HUES6 (cell line): ENCODE data around the gene OSBPL1A.

Experiments
- H3K27ac ChIP-seq: 2 replicates; pipeline ENCODE4 v1.7.0; 2013; ENCODE audit warnings: low read depth, mild to moderate bottlenecking, low read length, inconsistent platforms
- H3K27me3 ChIP-seq: 2 replicates; pipeline ENCODE4 v1.6.1; 2013; ENCODE audit warnings: low read length; ENCODE audit not compliant: control insufficient read depth, insufficient read depth
- H3K36me3 ChIP-seq: 2 replicates; pipeline ENCODE4 v1.6.1; 2013; ENCODE audit warnings: low read length; ENCODE audit not compliant: control insufficient read depth, insufficient read depth
- H3K4me1 ChIP-seq: 2 replicates; pipeline ENCODE4 v1.6.1; 2013; ENCODE audit warnings: low read length; ENCODE audit not compliant: control insufficient read depth, insufficient read depth
- H3K4me3 ChIP-seq: 2 replicates; pipeline ENCODE4 v1.5.1; 2013; ENCODE audit warnings: low read depth, low read length
- H3K9ac ChIP-seq: one replicate; pipeline ENCODE4 v1.6.1; 2013; ENCODE audit warnings: mild to moderate bottlenecking, low read length
- H3K9me3 ChIP-seq: 2 replicates; pipeline ENCODE4 v1.6.1; 2013; ENCODE audit warnings: low read depth, low read length; ENCODE audit not compliant: control insufficient read depth, insufficient read depth

Gene OSBPL1A

DNA sequence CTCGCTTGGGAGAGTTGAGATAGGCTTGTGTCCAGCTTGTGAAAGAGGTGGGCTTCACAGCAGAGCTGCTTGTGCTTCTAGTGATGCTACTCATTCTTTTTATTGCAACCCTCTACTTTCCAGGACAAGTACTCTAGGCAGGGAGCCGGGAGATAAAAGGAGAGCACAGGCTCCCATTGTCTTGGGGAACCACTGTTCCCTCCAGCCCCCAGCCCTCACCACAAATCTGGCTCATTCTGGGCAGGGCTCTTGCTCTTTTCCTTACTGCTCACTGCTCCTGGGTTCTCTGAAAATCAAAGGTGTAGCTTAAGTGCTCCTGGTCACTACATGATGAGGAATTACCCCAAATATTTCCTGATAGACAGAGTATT is 177.3 kb downstream of the OSBPL1A start:
- no peaks in the 10 kb centered on the region for H3K36me3 ChIP-seq
- H3K27me3 ChIP-seq, result no peaks in the 10 kb centered on the region
- no peak overlapping the region for H3K27ac ChIP-seq
- H3K4me1 ChIP-seq, result peaks cover 7% of the 10 kb centered on the region; the same call in 1 of the 2 replicates
- no peak overlapping the region for H3K9ac ChIP-seq
- no peak overlapping the region for H3K4me3 ChIP-seq
- H3K9me3 ChIP-seq, result no peaks in the 10 kb centered on the region

DNA sequence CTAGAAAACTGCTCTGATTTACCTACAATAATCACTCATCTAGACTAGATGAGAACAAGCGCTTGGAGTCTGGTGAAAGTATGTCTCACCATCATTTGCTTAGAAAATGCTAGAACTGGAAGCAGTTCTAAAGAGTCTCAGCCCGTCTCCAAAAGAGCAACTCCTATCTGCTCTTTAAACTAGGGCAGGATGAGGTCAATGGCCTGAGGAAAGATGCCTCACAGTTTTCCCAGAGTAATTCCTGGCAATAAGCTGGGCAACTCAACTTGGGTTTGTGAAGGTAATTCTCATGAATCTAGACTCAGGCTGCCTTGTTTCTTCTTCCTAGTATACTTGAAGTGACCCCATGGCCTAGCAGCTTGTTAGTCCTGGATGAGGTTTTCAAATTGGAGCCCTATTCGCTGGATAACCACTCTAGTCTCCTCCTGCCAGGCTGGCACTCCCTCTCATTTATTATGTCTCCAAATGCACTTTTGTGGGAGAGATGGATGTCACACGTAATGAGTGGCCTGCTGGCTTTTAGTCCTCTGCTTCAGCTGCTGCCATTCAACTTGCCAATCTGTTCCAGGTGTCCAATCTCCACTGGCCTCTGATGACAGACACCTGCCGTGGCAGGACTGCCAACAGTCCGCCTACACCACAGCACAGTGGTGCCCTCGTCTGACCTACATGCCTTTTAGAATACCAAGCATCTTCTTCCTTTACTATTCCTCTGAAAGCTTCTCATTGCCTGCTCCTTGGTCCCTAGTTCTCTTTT is 177.9 kb downstream of the OSBPL1A start:
- no peak overlapping the region for H3K4me3 ChIP-seq
- no peaks in the 10 kb centered on the region for H3K27me3 ChIP-seq
- H3K9me3 ChIP-seq, result no peaks in the 10 kb centered on the region
- H3K36me3 ChIP-seq, result no peaks in the 10 kb centered on the region
- peaks cover 7% of the 10 kb centered on the region; the same call in 1 of the 2 replicates for H3K4me1 ChIP-seq
- H3K9ac ChIP-seq, result no peak overlapping the region
- H3K27ac ChIP-seq, result no peak overlapping the region

DNA sequence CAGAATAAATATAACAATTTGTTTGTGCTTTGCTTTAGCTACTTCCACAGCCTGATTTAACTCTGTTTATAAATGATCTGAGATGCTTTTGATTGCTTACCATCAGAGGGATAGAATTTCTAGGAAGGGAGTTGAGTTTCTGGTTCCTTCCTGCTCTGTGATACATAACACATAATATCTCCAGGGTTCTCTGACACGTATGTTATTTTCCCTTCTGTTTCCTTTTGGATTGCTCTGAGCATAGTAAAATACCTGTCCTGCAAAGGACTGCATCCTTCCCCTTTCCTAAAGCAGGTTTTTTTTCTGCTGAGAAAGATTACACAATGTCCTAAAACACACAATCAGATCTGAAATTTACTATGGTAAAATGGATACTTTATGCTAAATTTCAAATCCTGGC is 182.7 kb downstream of the OSBPL1A start:
- no peaks in the 10 kb centered on the region for H3K36me3 ChIP-seq
- H3K4me3 ChIP-seq, result no peak overlapping the region
- H3K27me3 ChIP-seq, result no peaks in the 10 kb centered on the region
- H3K27ac ChIP-seq, result no peak overlapping the region
- H3K9me3 ChIP-seq, result no peaks in the 10 kb centered on the region
- H3K9ac ChIP-seq, result no peak overlapping the region
- peaks cover 6% of the 10 kb centered on the region for H3K4me1 ChIP-seq

DNA sequence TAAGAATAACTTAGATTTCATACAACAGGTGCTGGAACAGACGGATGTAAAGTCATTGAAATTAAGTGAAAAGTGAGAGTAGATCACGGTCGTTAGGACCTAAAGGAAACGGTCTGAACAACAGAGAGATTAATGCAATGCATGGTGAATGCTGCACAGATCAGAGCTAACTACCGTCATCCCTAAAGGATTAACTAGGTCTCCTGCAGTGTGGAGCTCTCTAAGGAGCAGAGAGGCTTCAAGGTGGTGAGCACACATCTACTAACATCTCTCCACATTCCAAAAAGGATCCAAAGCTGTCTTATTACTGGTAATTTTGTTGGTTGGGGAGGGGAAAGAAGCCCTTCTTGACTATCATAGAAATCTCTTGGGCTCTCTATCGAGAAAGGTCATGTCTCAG is 183.5 kb downstream of the OSBPL1A start:
- Histone ChIP-seq H3K36me3 (no peaks in the 10 kb centered on the region), H3K27ac (no peak overlapping the region), H3K9me3 (no peaks in the 10 kb centered on the region), H3K27me3 (no peaks in the 10 kb centered on the region), H3K4me1 (peaks cover 6% of the 10 kb centered on the region), H3K4me3 (no peak overlapping the region), H3K9ac (no peak overlapping the region)

DNA sequence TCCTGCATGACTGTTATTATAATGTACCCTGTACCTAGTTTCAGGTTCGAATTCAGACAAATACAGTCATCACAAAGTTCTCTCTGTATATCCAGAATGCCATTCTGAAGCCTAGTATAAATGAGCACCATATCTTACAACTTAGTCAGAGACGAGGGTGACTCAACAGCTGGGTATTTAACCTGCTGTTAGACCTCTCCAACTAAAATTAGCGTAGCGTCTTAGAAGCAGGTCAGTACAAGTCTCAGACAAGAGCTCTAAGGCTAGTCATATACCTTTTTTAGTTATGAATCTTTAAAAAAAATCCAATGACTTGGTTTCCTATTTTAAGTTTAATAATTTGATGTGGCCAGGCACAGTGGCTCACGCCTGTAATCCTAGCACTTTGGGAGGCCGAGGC is 184.7 kb downstream of the OSBPL1A start:
- peaks cover 11% of the 10 kb centered on the region for H3K4me1 ChIP-seq
- H3K4me3 ChIP-seq, result no peak overlapping the region
- no peaks in the 10 kb centered on the region for H3K27me3 ChIP-seq
- H3K27ac ChIP-seq, result no peak overlapping the region
- no peaks in the 10 kb centered on the region for H3K36me3 ChIP-seq
- H3K9me3 ChIP-seq, result no peaks in the 10 kb centered on the region
- H3K9ac ChIP-seq, result no peak overlapping the region

DNA sequence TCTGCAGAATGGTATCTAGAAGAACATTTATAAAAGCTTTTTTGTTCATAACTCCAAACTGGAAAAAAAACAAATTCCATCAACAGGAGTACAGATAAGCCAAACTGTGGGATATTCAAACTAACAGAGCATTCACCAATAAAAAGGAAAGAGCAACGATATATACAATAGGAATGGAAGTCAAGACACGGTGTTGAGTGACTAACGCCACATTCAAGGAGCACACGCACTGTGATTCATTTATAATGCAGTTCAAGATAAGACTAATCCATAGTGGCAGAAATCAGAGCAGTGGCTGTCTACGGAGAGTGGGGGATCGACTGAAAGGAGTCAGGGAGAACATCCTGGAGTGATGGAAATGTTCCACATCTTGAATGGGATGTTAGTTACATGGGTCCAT is 188.1 kb downstream of the OSBPL1A start:
- Histone ChIP-seq H3K9me3 (no peaks in the 10 kb centered on the region), H3K9ac (no peak overlapping the region), H3K27ac (no peak overlapping the region), H3K4me1 (peaks cover 11% of the 10 kb centered on the region), H3K36me3 (no peaks in the 10 kb centered on the region), H3K27me3 (no peaks in the 10 kb centered on the region), H3K4me3 (no peak overlapping the region)

DNA sequence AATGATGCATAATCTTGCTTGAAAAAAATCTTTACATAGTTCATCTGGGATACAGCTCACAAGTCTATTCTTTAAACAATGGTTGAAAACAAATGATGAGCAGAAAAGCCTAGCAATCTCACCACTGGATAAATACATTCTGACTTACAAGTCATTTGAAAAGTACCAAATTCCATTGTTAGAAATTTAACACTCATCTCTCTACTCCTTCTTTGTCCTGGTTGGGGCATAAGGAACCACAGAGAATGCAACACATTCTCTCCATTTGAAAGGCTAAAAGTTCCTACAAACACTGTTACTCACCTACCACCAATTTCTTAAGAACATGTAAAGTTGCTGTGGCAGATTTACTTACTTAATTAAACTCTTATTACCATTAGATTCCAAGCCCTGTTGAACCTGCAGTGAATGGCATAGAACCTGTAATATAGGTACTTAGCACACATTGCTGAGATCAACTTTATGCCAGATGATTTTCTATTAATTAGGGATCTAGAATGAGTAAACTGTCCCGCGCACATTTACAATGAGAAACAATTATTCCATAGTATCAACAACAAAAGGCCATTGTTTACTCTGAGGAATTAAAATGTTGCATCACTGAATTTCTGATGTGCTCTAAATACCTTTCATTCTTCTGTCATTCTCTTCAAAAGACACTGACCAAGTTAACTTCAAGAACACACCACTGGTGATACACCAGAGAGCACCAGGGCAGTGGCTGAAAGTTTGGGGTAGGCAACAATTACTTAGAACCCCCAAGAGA is 189.2 kb downstream of the OSBPL1A start:
- Histone ChIP-seq H3K4me3 (no peak overlapping the region), H3K36me3 (no peaks in the 10 kb centered on the region), H3K27ac (peak overlapping the region; percentile 46; the same call in 1 of the 2 replicates), H3K27me3 (no peaks in the 10 kb centered on the region), H3K4me1 (peaks cover 6% of the 10 kb centered on the region), H3K9me3 (no peaks in the 10 kb centered on the region), H3K9ac (no peak overlapping the region)

DNA sequence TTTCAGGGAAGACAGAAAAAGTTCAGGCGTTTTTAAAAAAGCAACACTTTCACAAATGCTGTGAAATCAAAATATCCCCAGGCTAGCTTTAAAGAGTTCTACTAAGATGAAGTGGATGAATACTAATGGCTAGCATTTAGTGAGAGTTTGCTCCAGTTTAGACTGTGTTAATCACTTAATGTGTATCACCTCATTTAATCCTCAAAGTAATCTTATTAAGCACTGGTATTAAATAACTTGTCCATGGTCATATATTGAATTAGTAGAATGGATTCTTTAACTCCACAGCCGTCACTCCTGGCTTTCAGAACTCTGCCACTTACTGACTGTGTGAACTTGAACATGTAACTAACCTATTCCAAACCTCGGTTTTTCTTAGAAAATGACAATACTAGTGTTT is 192.7 kb downstream of the OSBPL1A start:
- Histone ChIP-seq H3K4me1 (peaks cover 6% of the 10 kb centered on the region), H3K9me3 (no peaks in the 10 kb centered on the region), H3K27ac (no peak overlapping the region), H3K9ac (no peak overlapping the region), H3K36me3 (no peaks in the 10 kb centered on the region), H3K4me3 (no peak overlapping the region), H3K27me3 (no peaks in the 10 kb centered on the region)

DNA sequence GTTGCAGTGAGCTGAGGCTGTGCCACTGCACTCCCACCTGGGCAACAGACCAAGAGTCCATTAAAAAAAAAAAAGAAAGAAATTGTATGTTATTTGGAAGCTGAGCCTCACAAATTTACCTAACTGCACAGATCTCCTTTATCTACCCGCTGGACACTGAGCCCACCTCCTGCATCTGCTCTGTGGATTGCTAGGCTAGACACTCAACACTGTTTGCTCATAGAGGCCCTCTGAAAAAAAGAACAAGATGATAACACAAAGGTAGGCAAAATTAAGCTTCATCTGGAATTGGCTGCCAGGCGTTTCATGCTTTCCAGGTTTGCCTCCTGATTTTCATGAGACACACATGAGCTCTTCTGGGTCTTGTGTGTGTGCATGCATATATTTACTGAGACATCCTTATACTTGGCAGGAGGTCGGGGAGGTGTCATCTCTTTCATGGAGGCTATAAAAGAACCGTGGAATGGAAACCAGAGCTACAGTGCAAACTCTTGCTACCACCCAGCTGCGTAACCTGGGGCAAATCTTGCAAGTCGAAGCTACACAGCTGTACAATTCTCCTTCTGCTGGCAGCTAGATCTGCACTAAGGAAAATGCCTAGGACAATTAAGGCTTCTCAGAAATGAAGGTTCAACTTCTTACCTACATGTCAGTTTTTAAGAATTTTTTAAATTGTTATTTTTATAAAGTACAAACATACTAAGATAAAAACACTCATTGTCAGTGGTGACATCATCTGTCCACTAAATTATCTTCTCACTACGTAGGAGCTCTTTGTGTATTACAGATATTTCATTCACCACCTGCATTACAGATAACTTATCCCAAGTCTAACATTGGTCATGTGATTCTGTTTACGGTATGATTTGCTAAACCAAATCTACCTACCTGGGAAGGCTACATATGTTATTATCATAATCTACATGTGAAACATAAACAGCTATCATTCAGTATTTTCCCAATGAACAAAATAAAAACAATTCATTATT is 195.6 kb downstream of the OSBPL1A start:
- H3K4me3 ChIP-seq, result no peak overlapping the region
- no peaks in the 10 kb centered on the region for H3K27me3 ChIP-seq
- no peaks in the 10 kb centered on the region for H3K36me3 ChIP-seq
- no peaks in the 10 kb centered on the region for H3K9me3 ChIP-seq
- H3K4me1 ChIP-seq, result no peaks in the 10 kb centered on the region
- no peak overlapping the region for H3K27ac ChIP-seq
- H3K9ac ChIP-seq, result no peak overlapping the region

DNA sequence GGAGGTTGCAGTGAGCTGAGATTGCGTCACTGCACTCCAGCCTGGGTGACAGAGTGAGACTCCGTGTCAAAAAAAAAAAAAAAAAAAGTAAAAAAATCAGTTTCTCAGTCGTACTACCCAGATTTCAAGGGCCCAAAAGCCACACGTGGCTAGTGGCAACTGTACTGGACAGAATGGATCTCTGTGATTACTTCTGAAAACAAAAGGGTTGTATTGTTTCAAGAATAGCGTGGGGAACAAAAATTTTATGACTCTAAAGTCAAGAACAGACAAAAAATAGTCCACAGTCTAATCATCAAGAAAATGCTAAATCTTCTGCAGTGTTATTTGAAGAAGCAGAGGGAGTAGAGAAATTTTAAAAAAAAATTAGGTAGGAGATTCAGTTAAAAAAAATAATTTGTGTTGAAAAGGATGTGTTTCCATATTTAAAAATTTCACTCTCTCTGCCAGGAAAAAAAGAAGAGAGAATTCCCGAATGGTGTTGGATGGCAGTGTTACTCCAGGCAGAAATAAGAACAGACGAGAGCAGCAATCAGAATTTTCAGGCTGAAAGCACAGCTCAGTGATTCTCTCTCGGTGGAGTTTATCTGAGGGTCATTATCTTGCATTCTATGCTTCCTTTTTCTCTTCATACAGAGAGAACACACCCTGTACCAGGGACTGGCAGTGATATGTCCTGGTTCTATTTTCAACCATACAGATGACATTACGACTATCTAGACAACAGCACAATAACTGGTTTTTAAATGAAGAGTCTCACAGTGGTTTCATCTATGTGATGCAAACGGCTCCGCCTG is 196.9 kb downstream of the OSBPL1A start:
- no peak overlapping the region for H3K9ac ChIP-seq
- H3K4me1 ChIP-seq, result no peaks in the 10 kb centered on the region
- no peaks in the 10 kb centered on the region for H3K36me3 ChIP-seq
- no peak overlapping the region for H3K4me3 ChIP-seq
- no peak overlapping the region for H3K27ac ChIP-seq
- no peaks in the 10 kb centered on the region for H3K27me3 ChIP-seq
- H3K9me3 ChIP-seq, result no peaks in the 10 kb centered on the region
